HepG2 (cell line): ENCODE results near the gene GRIK4. TPM values are rescaled to one million over a fixed set of nuclear protein-coding genes. Genes with fewer than 3 reads are reported as not detected.
A peak's percentile ranks its signal among the peaks of the same experiment; 100 is the strongest.

Source experiments
- ARNTL ChIP-seq: sonication (generic); formaldehyde crosslinking; IDR thresholded peaks from 2 replicates; pipeline ENCODE4 v1.4.0; 2020; ENCODE audit warnings: mild to moderate bottlenecking, missing genetic modification reagents
- BCL6 ChIP-seq: IDR thresholded peaks from 2 replicates; pipeline ENCODE4 v1.6.1; 2016; ENCODE audit warnings: missing genetic modification reagents, missing compliant biosample characterization
- ETV5 ChIP-seq: IDR thresholded peaks from 2 replicates; pipeline ENCODE4 v1.6.1; 2018; ENCODE audit warnings: missing biosample characterization, missing genetic modification reagents, inconsistent platforms, borderline replicate concordance
- GMEB1 ChIP-seq: sonication (generic); formaldehyde crosslinking; IDR thresholded peaks from 2 replicates; pipeline ENCODE4 v1.5.1; 2020; ENCODE audit warnings: missing genetic modification reagents, mild to moderate bottlenecking, borderline replicate concordance
- HDAC1 ChIP-seq: sonication (generic); formaldehyde crosslinking; IDR thresholded peaks from 2 replicates; pipeline ENCODE4 v1.5.1; 2020; ENCODE audit warnings: mild to moderate bottlenecking, missing genetic modification reagents
- NFKB2 ChIP-seq: sonication (generic); formaldehyde crosslinking; IDR thresholded peaks from 2 replicates; pipeline ENCODE4 v1.4.0; 2020; ENCODE audit warnings: missing genetic modification reagents, borderline replicate concordance
- PHF20 ChIP-seq: sonication (generic); formaldehyde crosslinking; IDR thresholded peaks from 2 replicates; pipeline ENCODE4 v1.5.0; 2020; ENCODE audit warnings: mild to moderate bottlenecking, missing genetic modification reagents
- PRDM4 ChIP-seq: sonication (generic); formaldehyde crosslinking; IDR thresholded peaks from 2 replicates; pipeline ENCODE4 v1.9.0; 2021; ENCODE audit warnings: missing genetic modification reagents, borderline replicate concordance
- REL ChIP-seq: sonication (generic); formaldehyde crosslinking; conservative IDR thresholded peaks from 2 replicates; pipeline ENCODE4 v1.8.0; 2022; ENCODE audit warnings: mild to moderate bottlenecking, missing genetic modification reagents, moderate library complexity
- RFX5 ChIP-seq: IDR thresholded peaks from 2 replicates; pipeline ENCODE4 v1.6.1; 2011; ENCODE audit warnings: low read depth, low read length, improper control_type of control experiment
- SRSF1 ChIP-seq: fragments of 200-400 bp; formaldehyde crosslinking; optimal IDR thresholded peaks from 2 replicates; pipeline ENCODE3; 2017; ENCODE audit warnings: mild to moderate bottlenecking, low read depth, low read length, moderate library complexity
- THAP11 ChIP-seq: IDR thresholded peaks from 2 replicates; pipeline ENCODE4 v1.6.1; 2016; ENCODE audit warnings: missing biosample characterization, missing genetic modification reagents
- TMF1 ChIP-seq: sonication (generic); formaldehyde crosslinking; IDR thresholded peaks from 2 replicates; pipeline ENCODE4 v1.8.1; 2022; ENCODE audit warnings: low read depth, missing genetic modification reagents
- ZBTB21 ChIP-seq: sonication (generic); formaldehyde crosslinking; IDR thresholded peaks from 2 replicates; pipeline ENCODE4 v1.4.0; 2020; ENCODE audit warnings: missing genetic modification reagents
- ZNF205 ChIP-seq: IDR thresholded peaks from 2 replicates; pipeline ENCODE4 v1.6.1; 2018; ENCODE audit warnings: missing biosample characterization, missing genetic modification reagents
- ZNF563 ChIP-seq: sonication (generic); formaldehyde crosslinking; IDR thresholded peaks from 2 replicates; pipeline ENCODE4 v1.8.0; 2022; ENCODE audit warnings: mild to moderate bottlenecking, moderate library complexity, missing genetic modification reagents
- ZNF577 ChIP-seq: sonication (generic); formaldehyde crosslinking; IDR thresholded peaks from 2 replicates; pipeline ENCODE4 v1.4.0; 2020; ENCODE audit warnings: mild to moderate bottlenecking, low read depth, missing genetic modification reagents, borderline replicate concordance
- ZNF598 ChIP-seq: sonication (generic); formaldehyde crosslinking; IDR thresholded peaks from 2 replicates; pipeline ENCODE4 v1.5.1; 2020; ENCODE audit warnings: mild to moderate bottlenecking, missing genetic modification reagents, borderline replicate concordance
- ZNF644 ChIP-seq: IDR thresholded peaks from 2 replicates; pipeline ENCODE4 v1.6.1; 2016; ENCODE audit warnings: low read depth
- ZNF768 ChIP-seq: sonication (generic); formaldehyde crosslinking; IDR thresholded peaks from 2 replicates; pipeline ENCODE4 v1.4.0; 2020; ENCODE audit warnings: missing genetic modification reagents
- ZSCAN21 ChIP-seq: sonication (generic); formaldehyde crosslinking; IDR thresholded peaks from 2 replicates; pipeline ENCODE4 v1.8.0; 2022; ENCODE audit warnings: mild to moderate bottlenecking, missing genetic modification reagents, moderate library complexity, borderline replicate concordance
- polyA plus RNA-seq, 8 experiments: library from polyadenylated mRNA; depleted of rRNA in 3 of 8; stranded (reverse) in 7 of 8; unstranded in 1 of 8; fragments of >200 nt; fragmentation: Illumina TruSeq in 4 of 8; extraction: Trizol in 4 of 8; gene quantifications; 2 replicates each; pipeline versions ENCODE4 v1.2.1 to v1.2.3, GENCODE V29; 2011 to 2016; ENCODE audit warnings: low read depth in 4 of 8, missing spikeins in 1 of 8, mixed read lengths in 1 of 8; ENCODE audit not compliant: insufficient read depth in 1 of 8
- total RNA-seq, 5 experiments: library from RNA; depleted of rRNA; stranded (reverse); fragments of >200 nt; fragmentation: Illumina TruSeq; extraction: Trizol; gene quantifications; 2 replicates each; pipeline ENCODE4 v1.2.3, GENCODE V29; 2016; ENCODE audit warnings: low read depth in 1 of 5
- TF ChIP-seq, protein P1 (sequence below): sonication (generic); formaldehyde crosslinking; IDR thresholded peaks from 2 replicates; pipeline ENCODE4 v1.4.0; 2020; ENCODE audit warnings: low read depth, mild to moderate bottlenecking, missing genetic modification reagents
- TF ChIP-seq, protein P2 (sequence below): sonication (generic); formaldehyde crosslinking; IDR thresholded peaks from 2 replicates; pipeline ENCODE4 v1.8.1; 2022; ENCODE audit warnings: mild to moderate bottlenecking, missing genetic modification reagents

The GRIK4 gene
- total and polyA plus RNA-seq, 2 of the 13 experiments (the other 11 are each of a cell fraction or from before 2014, with no cell fraction given) = 0.04 to 0.07 TPM

DNA sequence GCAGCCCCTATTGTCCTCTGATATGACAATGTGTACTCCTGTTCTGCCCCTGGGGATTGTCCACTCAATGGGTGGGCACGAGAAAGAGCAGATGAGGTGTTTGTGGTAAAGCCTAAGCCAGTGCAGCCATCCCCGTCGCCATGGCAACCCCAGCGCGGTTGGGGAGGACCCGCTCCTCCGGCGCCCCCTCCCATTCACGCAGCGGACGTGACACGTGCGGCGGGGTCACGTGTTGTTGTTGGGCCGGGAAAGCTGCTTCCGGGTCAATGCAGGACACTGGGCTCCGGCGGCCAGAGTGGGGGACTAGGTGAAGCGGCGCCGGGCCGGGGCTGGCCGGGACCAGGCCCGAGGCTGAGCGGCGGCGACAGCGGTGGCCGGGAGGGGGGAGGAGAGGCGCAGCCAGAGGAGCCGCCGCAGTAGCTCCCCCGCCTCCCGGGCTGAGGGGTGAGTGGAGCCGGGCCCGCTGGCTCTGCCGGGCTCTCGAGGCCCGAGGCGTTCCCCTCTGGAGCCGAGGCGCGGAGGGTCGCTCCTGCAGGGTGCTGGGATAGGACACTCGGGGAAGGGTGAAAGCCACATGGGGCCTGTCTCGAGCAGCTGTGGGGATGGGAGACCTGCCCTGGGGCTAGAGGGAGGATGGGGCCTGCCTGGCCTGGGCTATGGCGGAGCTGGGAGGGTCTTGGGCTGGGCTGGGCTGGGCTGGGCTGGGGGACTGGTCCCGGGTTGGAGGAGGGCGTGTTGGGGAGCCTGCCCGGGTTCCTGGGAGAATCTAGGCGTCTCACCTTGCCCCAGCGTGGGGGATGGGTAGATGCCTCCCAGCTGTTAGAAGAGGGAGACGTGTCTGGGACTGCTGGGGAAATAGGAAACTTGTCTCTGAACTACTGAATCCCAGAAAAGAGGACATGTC lies 512.6 kb downstream of the GRIK4 start, which contains the start of gene TBCEL (continued):
- TF ChIP-seq ZNF563 = no peak; the same call in 1 of the 2 replicates
- TF ChIP-seq, protein P1, sequence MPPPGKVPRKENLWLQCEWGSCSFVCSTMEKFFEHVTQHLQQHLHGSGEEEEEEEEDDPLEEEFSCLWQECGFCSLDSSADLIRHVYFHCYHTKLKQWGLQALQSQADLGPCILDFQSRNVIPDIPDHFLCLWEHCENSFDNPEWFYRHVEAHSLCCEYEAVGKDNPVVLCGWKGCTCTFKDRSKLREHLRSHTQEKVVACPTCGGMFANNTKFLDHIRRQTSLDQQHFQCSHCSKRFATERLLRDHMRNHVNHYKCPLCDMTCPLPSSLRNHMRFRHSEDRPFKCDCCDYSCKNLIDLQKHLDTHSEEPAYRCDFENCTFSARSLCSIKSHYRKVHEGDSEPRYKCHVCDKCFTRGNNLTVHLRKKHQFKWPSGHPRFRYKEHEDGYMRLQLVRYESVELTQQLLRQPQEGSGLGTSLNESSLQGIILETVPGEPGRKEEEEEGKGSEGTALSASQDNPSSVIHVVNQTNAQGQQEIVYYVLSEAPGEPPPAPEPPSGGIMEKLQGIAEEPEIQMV (CRISPR knock-in tag) = peak; percentile 92
- peak; percentile 98 for TF ChIP-seq GMEB1
- TF ChIP-seq ZBTB21 = no peak
- TF ChIP-seq PHF20 (CRISPR knock-in tag) = peak; percentile 78
- no peak for TF ChIP-seq ZNF644 (CRISPR knock-in tag)
- TF ChIP-seq TMF1 = peak; percentile 64; the same call in 1 of the 2 replicates
- peak; percentile 92 for TF ChIP-seq SRSF1
- TF ChIP-seq NFKB2 (CRISPR knock-in tag) = peak; percentile 90; the same call in 1 of the 2 replicates
- TF ChIP-seq PRDM4 (CRISPR knock-in tag) = no peak
- TF ChIP-seq ZNF768 (CRISPR knock-in tag) = no peak
- 0 out of 2 replicates have a peak, but pooled peaks have one; percentile 50 for TF ChIP-seq REL (CRISPR knock-in tag)
- TF ChIP-seq ZNF577 = no peak
- peak; percentile 91 for TF ChIP-seq HDAC1
- peak; percentile 99 for TF ChIP-seq ARNTL (CRISPR knock-in tag)
- TF ChIP-seq ETV5 (CRISPR knock-in tag) = peak; percentile 70; the same call in 1 of the 2 replicates
- peak; percentile 51; the same call in 1 of the 2 replicates for TF ChIP-seq ZSCAN21 (CRISPR knock-in tag)
- no peak for TF ChIP-seq ZNF205 (CRISPR knock-in tag)
- TF ChIP-seq RFX5 = no peak
- peak; percentile 31; the same call in 1 of the 2 replicates for TF ChIP-seq BCL6
- 0 out of 2 replicates have a peak, but pooled peaks have one; percentile 56 for TF ChIP-seq ZNF598 (CRISPR knock-in tag)
- peak; percentile 87 for TF ChIP-seq THAP11 (CRISPR knock-in tag)
- TF ChIP-seq, protein P2, sequence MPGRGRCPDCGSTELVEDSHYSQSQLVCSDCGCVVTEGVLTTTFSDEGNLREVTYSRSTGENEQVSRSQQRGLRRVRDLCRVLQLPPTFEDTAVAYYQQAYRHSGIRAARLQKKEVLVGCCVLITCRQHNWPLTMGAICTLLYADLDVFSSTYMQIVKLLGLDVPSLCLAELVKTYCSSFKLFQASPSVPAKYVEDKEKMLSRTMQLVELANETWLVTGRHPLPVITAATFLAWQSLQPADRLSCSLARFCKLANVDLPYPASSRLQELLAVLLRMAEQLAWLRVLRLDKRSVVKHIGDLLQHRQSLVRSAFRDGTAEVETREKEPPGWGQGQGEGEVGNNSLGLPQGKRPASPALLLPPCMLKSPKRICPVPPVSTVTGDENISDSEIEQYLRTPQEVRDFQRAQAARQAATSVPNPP (CRISPR knock-in tag) = no peak
